ENCODE data around the gene DNTT.
"Not testable (repeated sequence)": the region's sequence is repeated elsewhere in the genome, so short reads cannot be mapped to it uniquely, and the experiment has no call there.

The DNTT gene

GRCh38 chr10:96276831-96277230, 27.4 kb upstream of the DNTT start:
- DNase-seq, result no peak

- no peak for DNase-seq
Measured at GRCh38 chr10:96279191-96279641, 25.0 kb upstream of the DNTT start.

GRCh38 chr10:96280859-96281258, 23.4 kb upstream of the DNTT start:
- DNase-seq, result no peak

GRCh38 chr10:96281444-96282029, 22.7 kb upstream of the DNTT start:
- no peak for DNase-seq

- DNase-seq, result no peak
Measured at GRCh38 chr10:96283351-96283750, 20.9 kb upstream of the DNTT start.

- DNase-seq, result no peak
Measured at GRCh38 chr10:96283756-96284155, 20.5 kb upstream of the DNTT start.

- DNase-seq, result no peak
Measured at GRCh38 chr10:96285331-96285752, 18.9 kb upstream of the DNTT start.

- no peak for DNase-seq
Measured at GRCh38 chr10:96287392-96288105, 16.7 kb upstream of the DNTT start.

- no peak for DNase-seq
Measured at GRCh38 chr10:96288151-96288621, 16.0 kb upstream of the DNTT start.

GRCh38 chr10:96289218-96289910, 14.9 kb upstream of the DNTT start:
- no peak for DNase-seq

GRCh38 chr10:96290368-96291133, 13.7 kb upstream of the DNTT start:
- no peak for DNase-seq

GRCh38 chr10:96292971-96293920, 11.0 kb upstream of the DNTT start:
- peak; percentile 37 for DNase-seq

- DNase-seq, result no peak
Measured at GRCh38 chr10:96295475-96295874, 8.8 kb upstream of the DNTT start.

- DNase-seq, result no peak
Measured at GRCh38 chr10:96297486-96297885, 6.7 kb upstream of the DNTT start.

- DNase-seq, result no peak
Measured at GRCh38 chr10:96298362-96298761, 5.9 kb upstream of the DNTT start.

- DNase-seq, result no peak
Measured at GRCh38 chr10:96299383-96299782, 4.9 kb upstream of the DNTT start.

- no peak for DNase-seq
Measured at GRCh38 chr10:96301616-96302015, 2.6 kb upstream of the DNTT start.

GRCh38 chr10:96305019-96305418, 785 bp downstream of the DNTT start:
- DNase-seq, result no peak

GRCh38 chr10:96306516-96306915, 2.3 kb downstream of the DNTT start:
- no peak for DNase-seq

- DNase-seq, result not testable (repeated sequence)
Measured at GRCh38 chr10:96308854-96309253, 4.6 kb downstream of the DNTT start.

- no peak for DNase-seq
Measured at GRCh38 chr10:96309628-96310320, 5.5 kb downstream of the DNTT start.

Measured in fibroblast of skin of scalp (primary cell).